Measurements from ENCODE around the gene UROC1. TPM values are rescaled to one million over a fixed set of nuclear protein-coding genes. Genes with fewer than 3 reads are reported as not detected.
"Not testable (repeated sequence)": the region's sequence is repeated elsewhere in the genome, so short reads cannot be mapped to it uniquely, and the experiment has no call there.

UROC1 gene
- total RNA-seq, 1 donor from 2014 or later: not detected

- DNase-seq (ENCODE audit: low read depth) (no peak), FAIRE-seq (no peak)
- H3K4me3 ChIP-seq (ENCODE audit: low read depth, low read length): no peak overlapping the region
- no peaks in the 10 kb centered on the region for H3K36me3 ChIP-seq (ENCODE audit: control insufficient read depth, insufficient read depth, low read length)
- H3K27me3 ChIP-seq (ENCODE audit: control insufficient read depth, insufficient read depth, low read length): peaks cover 15% of the 10 kb centered on the region
- TF ChIP-seq, protein P1, sequence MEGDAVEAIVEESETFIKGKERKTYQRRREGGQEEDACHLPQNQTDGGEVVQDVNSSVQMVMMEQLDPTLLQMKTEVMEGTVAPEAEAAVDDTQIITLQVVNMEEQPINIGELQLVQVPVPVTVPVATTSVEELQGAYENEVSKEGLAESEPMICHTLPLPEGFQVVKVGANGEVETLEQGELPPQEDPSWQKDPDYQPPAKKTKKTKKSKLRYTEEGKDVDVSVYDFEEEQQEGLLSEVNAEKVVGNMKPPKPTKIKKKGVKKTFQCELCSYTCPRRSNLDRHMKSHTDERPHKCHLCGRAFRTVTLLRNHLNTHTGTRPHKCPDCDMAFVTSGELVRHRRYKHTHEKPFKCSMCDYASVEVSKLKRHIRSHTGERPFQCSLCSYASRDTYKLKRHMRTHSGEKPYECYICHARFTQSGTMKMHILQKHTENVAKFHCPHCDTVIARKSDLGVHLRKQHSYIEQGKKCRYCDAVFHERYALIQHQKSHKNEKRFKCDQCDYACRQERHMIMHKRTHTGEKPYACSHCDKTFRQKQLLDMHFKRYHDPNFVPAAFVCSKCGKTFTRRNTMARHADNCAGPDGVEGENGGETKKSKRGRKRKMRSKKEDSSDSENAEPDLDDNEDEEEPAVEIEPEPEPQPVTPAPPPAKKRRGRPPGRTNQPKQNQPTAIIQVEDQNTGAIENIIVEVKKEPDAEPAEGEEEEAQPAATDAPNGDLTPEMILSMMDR (IDR thresholded peaks at IDR 0.05; ENCODE audit: insufficient read depth, low read length, severe bottlenecking): no peak
Observed at GRCh38 chr3:126537116-126537729, 19.6 kb upstream of the UROC1 start.

GRCh38 chr3:126536126-126536525 lies 18.6 kb upstream of the UROC1 start:
- no peak for DNase-seq (ENCODE audit: low read depth)
- TF ChIP-seq, protein P1 (IDR thresholded peaks at IDR 0.05; ENCODE audit: insufficient read depth, low read length, severe bottlenecking): no peak
- H3K4me3 ChIP-seq (ENCODE audit: low read depth, low read length): no peak overlapping the region
- no peaks in the 10 kb centered on the region for H3K36me3 ChIP-seq (ENCODE audit: control insufficient read depth, insufficient read depth, low read length)
- FAIRE-seq: no peak
- peaks cover 10% of the 10 kb centered on the region for H3K27me3 ChIP-seq (ENCODE audit: control insufficient read depth, insufficient read depth, low read length)

DNA sequence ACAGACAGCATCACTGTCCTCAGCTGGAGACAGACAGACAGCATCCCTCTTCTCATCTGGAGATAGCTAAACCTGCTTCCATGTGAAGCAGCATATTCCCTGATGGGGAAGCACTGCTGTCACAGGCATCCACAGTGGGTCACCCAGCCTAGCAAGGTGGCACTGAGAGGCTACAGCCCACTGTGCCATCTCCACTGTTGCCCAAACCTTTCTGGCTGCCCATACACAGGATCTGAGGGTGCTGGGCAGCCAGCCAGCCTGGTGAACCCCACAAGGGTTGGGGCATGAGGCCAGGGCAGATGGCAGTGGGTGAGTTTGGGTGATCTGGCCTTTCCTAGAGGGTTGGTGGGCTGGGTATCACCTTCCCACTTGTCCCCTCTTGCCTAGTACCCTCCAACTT lies 18.1 kb upstream of the UROC1 start:
- peaks cover 10% of the 10 kb centered on the region for H3K27me3 ChIP-seq (ENCODE audit: control insufficient read depth, insufficient read depth, low read length)
- no peaks in the 10 kb centered on the region for H3K36me3 ChIP-seq (ENCODE audit: control insufficient read depth, insufficient read depth, low read length)
- no peak overlapping the region for H3K4me3 ChIP-seq (ENCODE audit: low read depth, low read length)
- TF ChIP-seq, protein P1 (IDR thresholded peaks at IDR 0.05; ENCODE audit: insufficient read depth, low read length, severe bottlenecking): no peak
- DNase-seq (ENCODE audit: low read depth) (no peak), FAIRE-seq (no peak)

GRCh38 chr3:126534716-126535115 lies 17.1 kb upstream of the UROC1 start:
- H3K4me3 ChIP-seq (ENCODE audit: low read depth, low read length); H3K36me3 ChIP-seq (ENCODE audit: control insufficient read depth, insufficient read depth, low read length); DNase-seq (ENCODE audit: low read depth): not testable (repeated sequence)
- peaks cover 10% of the 10 kb centered on the region for H3K27me3 ChIP-seq (ENCODE audit: control insufficient read depth, insufficient read depth, low read length)
- peak; percentile 90 for FAIRE-seq

DNA sequence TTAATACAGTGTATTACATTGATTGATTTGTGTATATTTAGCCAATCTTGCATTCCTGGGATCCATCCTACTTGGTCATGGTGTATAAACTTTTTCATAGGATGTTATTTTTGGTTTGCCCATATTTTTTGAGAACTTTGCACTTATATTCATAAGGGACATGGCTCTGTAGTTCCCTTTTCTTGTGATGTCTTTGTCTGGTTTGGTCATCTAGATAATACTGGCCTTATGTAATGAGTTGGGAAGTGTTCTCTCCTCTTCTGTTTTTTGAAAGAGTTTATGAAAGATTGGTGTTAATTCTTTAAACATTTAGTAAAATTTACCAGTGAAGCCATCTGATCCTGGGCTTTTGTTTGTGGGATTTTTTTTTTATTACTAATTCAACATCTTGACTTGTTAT lies 15.9 kb upstream of the UROC1 start:
- Histone ChIP-seq H3K36me3 (ENCODE audit: control insufficient read depth, insufficient read depth, low read length) (no peaks in the 10 kb centered on the region), H3K27me3 (ENCODE audit: control insufficient read depth, insufficient read depth, low read length) (peaks cover 10% of the 10 kb centered on the region), H3K4me3 (ENCODE audit: low read depth, low read length) (no peak overlapping the region)
- DNase-seq (ENCODE audit: low read depth) (no peak), FAIRE-seq (no peak)
- TF ChIP-seq, protein P1 (IDR thresholded peaks at IDR 0.05; ENCODE audit: insufficient read depth, low read length, severe bottlenecking): no peak

- peaks cover 10% of the 10 kb centered on the region for H3K27me3 ChIP-seq (ENCODE audit: control insufficient read depth, insufficient read depth, low read length)
- FAIRE-seq: no peak
- DNase-seq (ENCODE audit: low read depth): no peak
- no peaks in the 10 kb centered on the region for H3K36me3 ChIP-seq (ENCODE audit: control insufficient read depth, insufficient read depth, low read length)
- no peak overlapping the region for H3K4me3 ChIP-seq (ENCODE audit: low read depth, low read length)
- TF ChIP-seq, protein P1 (IDR thresholded peaks at IDR 0.05; ENCODE audit: insufficient read depth, low read length, severe bottlenecking): no peak
Observed at GRCh38 chr3:126531051-126531330, 13.4 kb upstream of the UROC1 start.
